Natural killer cell treated with Interleukin-12 subunit alpha and Interleukin-12 subunit beta and Interleukin-15 and Interleukin-18, amount 100 ng/mL, for 72 hours (primary cell): ENCODE measurements around the gene CNNM4. TPM values are rescaled to one million over a fixed set of nuclear protein-coding genes. Genes with fewer than 3 reads are reported as not detected.

Experiments used
- ATAC-seq, 2 donors: fragments of 150-1000 bp; cut with Tn5 transposase in 1 of 2; sonication (Bioruptor Pico), chemical (Tn5 transposase) in 1 of 2; 2 replicates each; pipeline ENCODE4 v1.10.0; 2021
- DNase-seq: peaks from one replicate; pipeline ENCODE4 v3.0.0; 2022; ENCODE audit warnings: low spot score
- H3K27ac Mint-ChIP-seq, 2 donors: 1 replicate in 1 of 2; 2 replicates in 1 of 2; pipeline ENCODE4 v1.8.0; 2022; ENCODE audit warnings: mixed read lengths in 2 of 2, mild to moderate bottlenecking in 1 of 2, moderate library complexity in 1 of 2
- H3K27me3 Mint-ChIP-seq, 2 donors: 1 replicate in 1 of 2; 2 replicates in 1 of 2; pipeline ENCODE4 v1.8.0; 2022; ENCODE audit warnings: mixed read lengths in 2 of 2
- H3K36me3 Mint-ChIP-seq: one replicate; pipeline ENCODE4 v1.8.0; 2022; ENCODE audit warnings: mixed read lengths
- H3K4me1 Mint-ChIP-seq, 2 donors: 1 replicate in 1 of 2; 2 replicates in 1 of 2; pipeline ENCODE4 v1.8.0; 2022; ENCODE audit warnings: low read depth in 2 of 2, mixed read lengths in 2 of 2, mild to moderate bottlenecking in 1 of 2
- H3K4me3 Mint-ChIP-seq: one replicate; pipeline ENCODE4 v1.8.0; 2022; ENCODE audit warnings: mixed read lengths
- H3K9me3 Mint-ChIP-seq: 2 replicates; pipeline ENCODE4 v1.8.0; 2022; ENCODE audit warnings: mixed read lengths
- total RNA-seq, 2 donors: library from RNA; stranded (reverse); gene quantifications; one replicate each; pipeline ENCODE4 v1.2.3, GENCODE V29; 2022

The CNNM4 gene
- total RNA-seq, 2 donors from 2014 or later = 7.3 to 8.4 TPM

DNA sequence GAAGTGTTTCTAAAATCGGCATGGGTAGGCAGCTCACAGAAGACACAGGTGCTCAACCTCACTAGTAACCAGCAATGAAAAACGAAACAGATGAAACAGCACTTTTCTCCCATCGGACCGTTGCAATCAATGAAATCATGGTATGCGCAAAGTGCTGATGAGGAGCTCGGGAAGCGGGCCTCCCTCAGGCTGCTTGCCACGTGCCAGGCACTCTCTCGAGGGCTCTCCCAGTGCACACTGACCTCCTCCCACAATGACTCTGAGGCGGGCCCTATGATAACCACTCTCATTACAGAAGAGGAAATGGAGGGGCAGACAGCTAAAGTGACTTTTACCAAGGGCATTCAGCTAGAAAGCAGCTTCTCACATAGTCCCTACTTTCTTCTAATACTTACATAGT lies 86.9 kb downstream of the CNNM4 start:
- H3K4me1 Mint-ChIP-seq = peaks cover 0 to 4% of the 10 kb centered on the region in 2 donors
- no peaks in the 10 kb centered on the region for H3K9me3 Mint-ChIP-seq
- DNase-seq (no peak), ATAC-seq (no peak)
- no peak overlapping the region for H3K27ac Mint-ChIP-seq
- peaks cover 6% of the 10 kb centered on the region for H3K36me3 Mint-ChIP-seq
- no peak overlapping the region for H3K4me3 Mint-ChIP-seq
- no peaks in the 10 kb centered on the region for H3K27me3 Mint-ChIP-seq

DNA sequence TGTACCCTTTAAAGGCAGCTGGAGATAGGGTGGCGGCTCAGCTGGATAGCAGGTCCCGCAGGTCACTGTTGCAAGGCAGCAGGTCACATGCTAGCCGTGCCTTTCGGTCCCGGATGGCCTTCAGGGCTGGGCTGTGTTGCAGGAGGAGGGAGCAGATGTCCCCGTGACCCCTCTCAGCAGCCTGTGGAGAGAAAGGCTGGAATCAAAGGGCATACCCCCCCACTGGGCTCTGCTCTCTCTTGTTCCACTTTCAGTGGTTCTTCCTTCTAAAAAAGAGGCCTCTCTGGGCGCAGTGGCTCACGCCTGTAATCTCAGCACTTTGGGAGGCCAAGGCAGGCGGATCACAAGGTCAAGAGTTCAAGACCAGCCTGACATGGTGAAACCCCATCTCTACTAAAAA lies 87.6 kb downstream of the CNNM4 start:
- ATAC-seq (no peak), DNase-seq (no peak)
- H3K4me3 Mint-ChIP-seq = no peak overlapping the region
- no peak overlapping the region for H3K27ac Mint-ChIP-seq
- H3K9me3 Mint-ChIP-seq = no peaks in the 10 kb centered on the region
- no peaks in the 10 kb centered on the region for H3K27me3 Mint-ChIP-seq
- H3K36me3 Mint-ChIP-seq = peaks cover 13% of the 10 kb centered on the region
- peaks cover 0 to 2% of the 10 kb centered on the region in 2 donors for H3K4me1 Mint-ChIP-seq

DNA sequence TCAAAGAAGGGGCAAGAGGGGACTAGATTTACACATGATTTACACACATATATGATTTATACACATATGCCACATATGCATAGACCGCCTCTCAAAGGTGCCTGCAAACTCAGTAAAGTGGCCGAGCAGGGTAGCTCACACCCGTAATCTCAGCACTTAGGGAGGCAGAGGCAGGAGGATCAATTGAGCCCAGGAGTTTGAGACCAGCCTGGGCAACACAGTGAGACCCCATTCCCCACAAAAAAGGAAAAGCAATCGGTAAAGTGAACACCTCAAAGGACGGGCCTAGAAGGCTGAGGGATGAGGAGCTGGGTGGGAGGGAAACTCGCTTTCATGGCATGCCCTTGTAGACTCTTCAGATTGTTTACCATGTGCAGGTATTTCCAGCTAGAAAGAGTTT lies 92.0 kb downstream of the CNNM4 start:
- no peak for DNase-seq
- no peak for ATAC-seq
- no peak overlapping the region for H3K4me3 Mint-ChIP-seq
- no peak overlapping the region for H3K27ac Mint-ChIP-seq
- peaks cover 15 to 20% of the 10 kb centered on the region in 2 donors for H3K4me1 Mint-ChIP-seq
- no peaks in the 10 kb centered on the region for H3K9me3 Mint-ChIP-seq
- no peaks in the 10 kb centered on the region for H3K27me3 Mint-ChIP-seq
- H3K36me3 Mint-ChIP-seq = peaks cover 13% of the 10 kb centered on the region

DNA sequence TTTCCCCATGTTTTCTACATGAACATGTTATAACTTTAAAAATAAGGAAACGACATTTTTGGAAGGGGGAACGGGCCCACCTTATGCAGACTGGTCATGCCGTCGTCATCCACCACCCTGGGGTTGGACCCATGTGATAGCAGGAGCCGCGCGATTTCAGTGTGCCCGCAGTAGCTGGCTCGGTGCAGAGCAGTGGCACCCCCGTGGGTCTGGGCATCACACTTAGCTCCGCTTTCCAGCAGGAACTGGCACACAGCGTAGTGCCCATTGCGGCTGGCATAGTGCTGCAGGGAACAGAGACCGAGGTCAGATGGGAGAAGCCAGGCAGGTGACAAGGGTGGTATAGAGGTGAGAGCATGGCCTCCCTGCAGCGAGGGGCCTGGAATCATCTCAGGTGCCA lies 92.6 kb downstream of the CNNM4 start:
- no peaks in the 10 kb centered on the region for H3K27me3 Mint-ChIP-seq
- H3K36me3 Mint-ChIP-seq = peaks cover 13% of the 10 kb centered on the region
- H3K9me3 Mint-ChIP-seq = no peaks in the 10 kb centered on the region
- peaks cover 15 to 20% of the 10 kb centered on the region in 2 donors for H3K4me1 Mint-ChIP-seq
- ATAC-seq (no peak), DNase-seq (no peak)
- no peak overlapping the region for H3K4me3 Mint-ChIP-seq
- H3K27ac Mint-ChIP-seq = no peak overlapping the region

DNA sequence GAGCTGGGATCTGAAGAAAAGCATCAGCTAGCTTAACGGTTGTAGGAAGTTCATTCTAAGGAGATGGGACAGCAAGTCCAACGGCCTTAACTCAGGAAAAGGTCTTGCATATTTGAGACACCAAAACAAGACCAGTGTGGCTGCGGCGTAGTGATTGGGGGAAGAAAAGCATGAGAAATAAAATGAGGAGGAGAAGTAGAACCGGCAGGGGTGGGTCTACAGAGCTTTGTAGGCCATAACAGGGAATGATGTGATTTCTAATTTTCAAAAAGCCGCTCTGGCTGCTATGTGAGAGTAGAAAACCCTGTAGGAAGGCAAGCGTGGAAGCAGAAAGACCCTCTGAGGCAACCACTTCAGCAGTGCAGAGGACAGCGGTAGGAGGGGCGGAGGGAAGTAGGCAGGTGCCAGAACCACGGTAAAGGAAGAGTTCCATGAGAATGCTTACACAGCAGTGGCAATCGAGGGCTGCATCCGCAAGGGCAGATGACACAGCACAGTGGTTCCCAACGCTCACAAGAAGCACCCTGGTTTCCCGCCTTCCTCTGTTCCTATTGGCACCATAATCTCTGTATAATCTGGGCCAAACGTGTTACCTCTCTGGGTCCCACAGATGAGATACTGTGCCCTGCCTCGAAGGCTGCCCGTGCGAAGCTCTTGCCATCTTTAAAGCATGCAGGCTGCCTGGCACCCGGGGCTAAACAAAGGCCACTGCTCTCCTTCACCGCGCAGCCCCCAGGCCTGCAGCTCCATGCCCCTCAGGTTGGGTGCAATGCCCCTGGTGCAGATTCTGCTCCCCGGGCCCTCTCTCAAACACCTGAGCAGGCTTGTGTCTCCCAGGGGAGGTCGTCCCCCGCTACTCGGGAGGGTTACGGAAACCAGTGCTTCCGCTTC lies 96.3 kb downstream of the CNNM4 start:
- no peak for ATAC-seq

DNA sequence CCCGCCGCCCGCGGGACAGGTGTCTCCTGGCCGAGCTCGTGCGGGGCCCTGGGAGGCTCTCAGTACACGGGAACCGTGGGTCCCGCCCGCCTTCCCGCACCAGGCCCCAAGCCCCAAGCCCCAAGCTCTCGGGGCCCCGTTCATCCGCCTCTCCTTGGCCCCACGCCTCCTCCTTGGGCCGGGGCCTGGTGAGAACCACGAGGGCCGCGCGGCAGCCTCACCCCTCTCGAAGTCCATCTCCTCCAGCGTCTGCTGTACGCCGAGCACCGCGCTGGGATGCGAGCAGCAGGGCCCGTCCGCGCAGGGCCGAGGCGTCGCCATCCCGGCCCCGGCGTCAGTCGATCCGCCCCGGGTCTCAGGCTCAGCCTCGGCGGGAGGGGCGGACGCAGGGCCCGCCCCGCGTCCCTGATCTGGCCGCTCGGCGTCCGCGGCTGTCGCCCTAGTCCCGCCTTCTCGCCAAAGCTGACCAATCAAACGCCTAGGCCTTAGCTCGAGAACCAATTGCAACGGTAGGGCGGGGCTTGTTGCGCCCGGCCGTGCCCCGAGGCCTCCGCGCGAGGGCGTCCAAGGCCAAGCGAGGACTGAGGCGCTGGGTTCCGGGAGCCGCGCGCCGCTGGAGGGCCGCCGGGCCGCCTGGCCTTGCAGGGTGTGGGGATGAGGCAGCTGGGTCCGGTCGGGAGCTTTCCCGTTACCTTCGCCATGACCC lies 97.1 kb downstream of the CNNM4 start, which contains the start of gene ANKRD39:
ANKRD39 (minus strand) TSS at position 350 of the 706 bp plus-strand sequence; CDS start at position 321, 29 bp downstream.
- Mint-ChIP-seq H3K27ac (peak within 1 kb of the TSS; percentile 21 to 59), H3K9me3 (no peaks in the 10 kb centered on the region), H3K4me1 (peaks cover 20 to 26% of the 10 kb centered on the region in 2 donors), H3K27me3 (no peaks in the 10 kb centered on the region), H3K36me3 (peaks cover 5% of the 10 kb centered on the region), H3K4me3 (peak within 1 kb of the TSS; percentile 85)
- DNase-seq = peak; percentile 98
- peak; percentile 97 to 98 for ATAC-seq

More for the DNA sequence above, 96.3 kb downstream of the CNNM4 start:
- no peak for DNase-seq
- H3K36me3 Mint-ChIP-seq = peaks cover 13% of the 10 kb centered on the region
- peak overlapping the region; percentile 21 to 26 for H3K27ac Mint-ChIP-seq
- peak overlapping the region; percentile 85 for H3K4me3 Mint-ChIP-seq
- H3K9me3 Mint-ChIP-seq = no peaks in the 10 kb centered on the region
- peaks cover 20 to 26% of the 10 kb centered on the region in 2 donors for H3K4me1 Mint-ChIP-seq
- H3K27me3 Mint-ChIP-seq = no peaks in the 10 kb centered on the region

DNA sequence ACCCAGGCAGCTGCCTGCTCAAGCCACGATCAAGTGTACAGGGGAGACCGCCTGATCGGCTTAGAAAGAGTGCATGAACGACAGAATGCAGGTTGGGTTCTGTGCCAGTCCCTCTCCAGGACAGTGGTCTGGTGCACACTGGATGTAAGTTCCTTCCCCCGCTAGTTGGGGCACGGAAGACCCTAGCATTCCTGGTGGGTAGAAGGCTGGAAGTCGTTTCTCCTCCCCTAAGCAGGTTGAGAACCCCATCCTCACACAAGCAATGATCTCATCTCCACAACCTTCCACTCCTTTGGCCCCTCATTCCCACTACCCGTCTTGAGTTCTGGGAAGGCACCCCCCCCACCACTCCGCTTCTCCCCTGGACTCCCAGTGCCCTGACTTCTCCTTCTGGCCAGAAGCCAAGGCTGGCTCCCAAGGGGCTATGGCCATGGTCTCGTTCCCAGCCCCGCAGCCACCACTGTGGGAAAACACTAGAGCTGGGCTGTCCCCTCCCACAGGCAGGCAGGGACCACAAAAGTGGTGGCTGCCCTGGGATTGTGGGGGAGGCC lies 98.5 kb downstream of the CNNM4 start:
- Mint-ChIP-seq H3K4me1 (peaks cover 25 to 32% of the 10 kb centered on the region in 2 donors), H3K4me3 (peak overlapping the region; percentile 85), H3K27ac (peak overlapping the region; percentile 21 to 59), H3K36me3 (no peaks in the 10 kb centered on the region), H3K27me3 (no peaks in the 10 kb centered on the region), H3K9me3 (no peaks in the 10 kb centered on the region)
- ATAC-seq (no peak), DNase-seq (no peak)

DNA sequence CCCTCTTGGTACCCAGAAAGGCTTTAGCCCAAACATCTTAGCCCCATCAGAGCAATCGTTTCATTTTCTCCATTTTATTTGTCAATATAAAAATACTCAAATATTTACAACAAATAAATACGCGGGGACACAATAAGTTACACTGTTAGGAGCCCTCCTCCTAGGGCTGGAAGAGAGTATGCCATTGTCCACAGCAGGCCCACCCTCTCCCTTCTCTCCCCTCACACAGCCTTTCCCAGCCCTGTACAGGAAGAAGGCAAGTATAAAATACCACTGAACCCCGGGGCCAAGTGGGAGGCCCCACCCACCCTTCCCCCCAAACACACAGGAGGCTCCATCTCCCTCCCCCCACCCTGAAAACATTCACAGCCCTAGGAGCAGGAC lies 99.0 kb downstream of the CNNM4 start:
- ATAC-seq (no peak), DNase-seq (no peak)
- Mint-ChIP-seq H3K27ac (peak overlapping the region; percentile 21 to 59), H3K9me3 (no peaks in the 10 kb centered on the region), H3K4me3 (peak overlapping the region; percentile 85), H3K4me1 (peaks cover 25 to 32% of the 10 kb centered on the region in 2 donors), H3K36me3 (no peaks in the 10 kb centered on the region), H3K27me3 (no peaks in the 10 kb centered on the region)

DNA sequence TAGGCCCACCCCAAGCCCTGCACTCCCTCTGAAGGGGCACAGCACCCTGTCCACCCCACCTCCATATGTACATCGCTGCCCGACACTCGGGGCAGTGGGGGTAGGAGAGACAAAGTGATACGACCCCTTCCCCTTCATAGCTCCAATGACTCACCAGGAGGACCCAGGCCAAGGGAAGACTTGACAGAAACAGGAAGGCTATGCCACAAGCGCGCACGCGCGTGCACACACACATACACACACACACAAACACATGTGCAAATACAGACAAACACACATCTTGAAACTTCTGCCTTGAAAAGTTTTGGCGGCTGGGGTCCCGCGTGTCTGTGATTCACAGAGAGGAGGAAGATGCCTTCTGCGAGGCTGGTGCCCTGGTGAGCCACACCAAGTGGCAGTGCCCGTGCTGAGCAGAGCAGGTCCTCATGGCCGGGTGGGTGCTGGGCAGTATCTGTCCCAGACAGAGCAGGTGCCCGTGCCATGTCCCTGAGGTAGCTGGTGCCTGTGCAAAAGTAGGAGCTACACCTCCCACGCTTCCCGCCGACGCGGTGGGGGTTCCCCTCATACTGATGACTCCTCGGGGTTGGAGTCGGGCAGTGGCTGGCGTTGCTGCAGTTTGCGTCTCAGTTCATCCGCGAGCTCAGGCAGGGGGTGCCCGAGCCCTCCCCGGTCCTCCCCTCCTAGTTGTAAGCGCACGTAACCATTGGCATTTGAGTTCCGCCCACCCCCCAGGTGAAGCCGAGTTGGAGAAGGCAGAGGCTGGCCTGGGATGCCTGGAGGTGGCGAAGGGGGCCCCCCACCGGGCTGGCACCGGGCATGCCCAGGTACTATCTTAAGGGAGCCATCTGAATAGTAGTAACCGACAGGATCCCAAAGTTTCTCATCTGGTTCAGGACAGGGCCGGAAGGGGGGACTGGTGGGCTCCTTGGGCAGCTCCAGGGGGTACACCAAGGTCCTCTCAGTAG lies 99.6 kb downstream of the CNNM4 start:
- Mint-ChIP-seq H3K27me3 (no peaks in the 10 kb centered on the region), H3K36me3 (no peaks in the 10 kb centered on the region), H3K9me3 (no peaks in the 10 kb centered on the region), H3K27ac (peak overlapping the region in 1 of 2 donors; percentile 59), H3K4me3 (no peak overlapping the region), H3K4me1 (peaks cover 18 to 28% of the 10 kb centered on the region in 2 donors)
- peak; percentile 38 for DNase-seq
- ATAC-seq = no peak

DNA sequence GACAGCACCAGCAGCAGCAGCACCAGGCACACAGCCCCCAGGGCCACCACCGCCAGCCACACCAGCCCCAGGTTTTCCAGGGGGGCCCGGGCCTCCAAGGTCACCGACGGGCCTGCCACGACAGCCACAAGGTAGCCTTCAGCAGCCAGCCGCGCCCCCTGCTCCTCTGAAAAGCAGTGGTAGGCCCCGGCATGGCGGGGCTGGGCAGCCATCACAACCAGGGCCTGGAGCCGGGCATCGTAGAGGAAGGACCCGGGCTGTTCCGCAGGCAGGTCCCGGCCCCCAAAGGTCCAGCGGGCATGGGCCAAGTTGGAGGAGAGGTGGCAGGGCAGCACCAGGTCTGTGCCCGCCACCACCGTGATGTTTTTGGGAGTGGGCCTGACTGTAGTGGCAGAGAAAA lies 100.4 kb downstream of the CNNM4 start:
- no peaks in the 10 kb centered on the region for H3K27me3 Mint-ChIP-seq
- H3K27ac Mint-ChIP-seq = no peak overlapping the region
- H3K4me3 Mint-ChIP-seq = no peak overlapping the region
- H3K36me3 Mint-ChIP-seq = no peaks in the 10 kb centered on the region
- ATAC-seq = no peak
- H3K4me1 Mint-ChIP-seq = peaks cover 24 to 34% of the 10 kb centered on the region in 2 donors
- no peaks in the 10 kb centered on the region for H3K9me3 Mint-ChIP-seq
- no peak for DNase-seq
